ENCODE data around the gene DEF6.

DEF6 gene, protein sequence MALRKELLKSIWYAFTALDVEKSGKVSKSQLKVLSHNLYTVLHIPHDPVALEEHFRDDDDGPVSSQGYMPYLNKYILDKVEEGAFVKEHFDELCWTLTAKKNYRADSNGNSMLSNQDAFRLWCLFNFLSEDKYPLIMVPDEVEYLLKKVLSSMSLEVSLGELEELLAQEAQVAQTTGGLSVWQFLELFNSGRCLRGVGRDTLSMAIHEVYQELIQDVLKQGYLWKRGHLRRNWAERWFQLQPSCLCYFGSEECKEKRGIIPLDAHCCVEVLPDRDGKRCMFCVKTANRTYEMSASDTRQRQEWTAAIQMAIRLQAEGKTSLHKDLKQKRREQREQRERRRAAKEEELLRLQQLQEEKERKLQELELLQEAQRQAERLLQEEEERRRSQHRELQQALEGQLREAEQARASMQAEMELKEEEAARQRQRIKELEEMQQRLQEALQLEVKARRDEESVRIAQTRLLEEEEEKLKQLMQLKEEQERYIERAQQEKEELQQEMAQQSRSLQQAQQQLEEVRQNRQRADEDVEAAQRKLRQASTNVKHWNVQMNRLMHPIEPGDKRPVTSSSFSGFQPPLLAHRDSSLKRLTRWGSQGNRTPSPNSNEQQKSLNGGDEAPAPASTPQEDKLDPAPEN

DNA sequence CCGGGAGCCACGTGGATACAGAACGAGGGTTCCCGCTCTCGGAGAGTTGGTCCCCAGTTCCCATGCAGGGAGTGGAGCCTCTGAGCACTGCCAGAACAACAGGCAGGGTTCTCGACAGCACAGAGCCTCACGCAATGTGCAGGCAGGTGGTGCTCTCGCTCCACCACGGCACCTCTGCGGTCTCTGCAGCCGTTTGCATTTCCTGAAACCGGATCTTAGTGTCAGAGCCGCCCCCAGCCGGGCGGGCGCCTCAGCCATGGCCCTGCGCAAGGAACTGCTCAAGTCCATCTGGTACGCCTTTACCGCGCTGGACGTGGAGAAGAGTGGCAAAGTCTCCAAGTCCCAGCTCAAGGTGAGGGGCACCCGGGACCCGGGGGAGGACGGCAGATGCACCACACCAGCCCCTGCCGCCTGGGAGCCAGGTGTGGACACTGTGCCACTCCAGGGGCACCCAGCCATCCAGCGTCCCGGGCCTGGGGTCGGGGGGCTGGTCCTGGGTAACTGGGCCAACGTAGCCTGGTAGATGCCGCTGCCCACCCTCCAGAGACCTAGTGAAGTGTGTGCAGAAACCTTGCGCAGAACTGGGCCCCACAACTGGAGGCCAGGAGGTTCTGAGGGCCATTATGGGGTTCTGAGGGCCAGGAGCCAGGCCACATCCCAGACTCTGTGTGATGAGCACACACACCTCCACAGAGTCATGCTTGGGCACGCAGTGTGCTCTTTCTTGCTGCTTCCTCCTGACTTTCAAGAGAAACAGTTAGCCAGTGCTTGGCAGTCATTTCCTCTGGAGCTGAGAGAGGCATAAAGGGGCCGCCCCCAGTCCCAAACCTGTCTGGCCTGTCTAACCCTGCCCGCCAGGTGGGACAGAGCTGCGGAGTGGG, at the start of gene DEF6:
TSS of gene DEF6 (plus strand) at position 218 of the 881 bp plus-strand sequence. CDS start at position 257, 39 bp downstream.
- DNase-seq, result peak; percentile 91

DNA sequence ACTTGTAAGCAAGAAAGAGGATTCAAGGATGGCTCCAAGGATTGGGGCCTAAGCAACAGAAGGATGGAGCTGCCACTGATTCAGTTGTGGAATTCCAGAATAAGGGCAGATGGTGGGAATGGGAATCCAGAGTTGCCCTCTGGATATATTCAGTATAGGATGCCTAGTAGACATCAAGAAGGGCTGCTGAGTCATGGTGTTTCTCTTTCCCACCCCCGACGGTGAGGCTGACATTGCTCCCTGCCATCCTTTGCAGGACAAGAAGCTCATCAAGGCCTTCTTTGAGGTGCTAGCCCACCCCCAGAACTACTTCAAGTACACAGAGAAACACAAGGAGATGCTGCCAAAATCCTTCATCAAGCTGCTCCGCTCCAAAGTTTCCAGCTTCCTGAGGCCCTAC, 49.3 kb upstream of the DEF6 start:
- DNase-seq, result no peak

DNA sequence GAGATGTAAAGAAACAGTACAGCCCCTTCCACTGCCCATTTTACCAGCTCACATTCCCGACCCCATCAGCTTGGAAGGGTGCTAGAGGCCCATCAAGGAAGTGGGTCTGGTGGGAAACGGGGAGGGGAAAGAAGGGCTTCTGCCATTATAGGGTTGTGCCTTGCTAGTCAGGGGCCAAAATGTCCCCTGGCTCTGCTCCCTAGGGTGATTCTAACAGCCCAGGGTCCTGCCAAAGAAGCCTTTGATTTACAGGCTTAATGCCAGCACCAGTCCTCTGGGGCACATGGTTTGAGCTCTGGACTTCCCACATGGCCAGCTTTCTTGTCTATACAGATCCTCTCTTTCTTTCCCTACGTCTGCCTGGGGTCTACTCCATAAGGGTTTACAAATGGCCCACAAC, 48.7 kb upstream of the DEF6 start:
- no peak for DNase-seq

DNA sequence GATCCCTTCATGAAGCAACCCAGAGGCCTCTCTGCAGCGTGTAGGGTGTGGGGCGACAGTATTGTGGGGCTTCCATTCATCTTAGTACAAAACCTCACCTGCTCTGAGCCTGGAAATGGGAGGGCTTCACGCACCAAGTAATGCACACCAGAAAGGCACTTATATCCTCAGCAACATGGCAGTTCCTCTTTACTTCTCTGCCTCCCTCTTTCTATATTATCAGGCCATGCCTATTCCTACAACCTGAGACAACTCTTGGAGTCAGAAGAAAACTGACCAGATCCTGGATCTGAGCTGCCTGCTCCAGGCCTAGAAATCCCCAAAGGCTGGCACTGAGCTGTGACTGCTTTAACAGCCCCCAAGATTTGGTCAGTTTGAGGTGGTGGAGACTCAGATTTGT, 45.7 kb upstream of the DEF6 start:
- DNase-seq, result no peak

DNA sequence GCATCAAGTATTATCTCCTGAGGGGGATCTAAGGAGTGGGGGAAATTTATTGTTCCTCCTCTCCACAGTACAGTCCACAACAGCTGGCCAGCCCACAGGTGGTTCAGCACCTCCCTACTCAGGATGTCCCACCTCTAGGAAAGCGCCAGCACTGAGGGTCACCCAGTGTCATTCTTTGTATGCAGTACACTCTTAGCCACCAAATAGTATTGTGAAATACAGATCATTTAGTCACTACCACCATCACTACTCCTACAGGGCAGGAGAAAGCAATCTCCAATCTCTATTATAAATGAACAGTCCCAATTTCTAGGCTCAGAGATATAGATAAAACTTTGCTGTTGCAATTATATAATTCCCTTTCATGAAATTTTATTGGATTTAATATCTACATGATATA, 44.4 kb upstream of the DEF6 start:
- no peak for DNase-seq

DNA sequence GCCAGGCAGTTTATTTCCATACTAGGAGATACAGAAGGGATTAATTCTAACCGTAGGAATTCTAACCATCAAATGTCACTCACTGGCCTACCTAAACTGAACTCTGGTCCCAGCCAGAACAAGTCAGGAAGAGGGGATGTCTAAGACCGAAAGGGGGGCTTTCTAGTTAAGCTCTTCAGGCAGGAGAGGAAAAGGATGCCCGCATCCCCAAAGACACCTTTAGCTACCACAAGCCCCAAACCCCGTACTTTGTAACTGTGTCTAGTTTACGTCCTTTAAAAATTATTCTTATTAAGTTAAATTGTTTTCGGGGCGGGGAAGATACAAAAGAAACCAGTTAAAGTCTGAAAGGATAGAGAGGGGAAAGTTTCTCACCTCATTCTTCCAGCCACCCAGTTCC, 39.3 kb upstream of the DEF6 start:
- DNase-seq, result no peak

DNA sequence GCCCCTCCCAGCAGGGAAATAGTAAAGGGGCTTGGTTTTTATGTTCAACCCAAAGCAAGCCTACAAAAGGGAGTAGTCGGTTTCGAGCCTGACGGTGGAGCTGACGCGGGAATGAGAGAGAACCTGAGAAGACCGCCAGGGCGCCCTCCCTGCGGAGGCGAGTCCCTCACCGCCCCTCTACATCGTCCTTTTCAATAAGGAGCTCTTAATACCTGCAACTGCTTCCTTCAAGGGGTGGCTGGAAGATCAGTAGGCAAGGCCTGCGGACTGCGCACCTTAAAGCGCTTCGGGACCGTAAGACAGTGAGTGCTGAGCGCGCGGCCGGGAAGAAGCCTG, 38.8 kb upstream of the DEF6 start:
- no peak for DNase-seq

DNA sequence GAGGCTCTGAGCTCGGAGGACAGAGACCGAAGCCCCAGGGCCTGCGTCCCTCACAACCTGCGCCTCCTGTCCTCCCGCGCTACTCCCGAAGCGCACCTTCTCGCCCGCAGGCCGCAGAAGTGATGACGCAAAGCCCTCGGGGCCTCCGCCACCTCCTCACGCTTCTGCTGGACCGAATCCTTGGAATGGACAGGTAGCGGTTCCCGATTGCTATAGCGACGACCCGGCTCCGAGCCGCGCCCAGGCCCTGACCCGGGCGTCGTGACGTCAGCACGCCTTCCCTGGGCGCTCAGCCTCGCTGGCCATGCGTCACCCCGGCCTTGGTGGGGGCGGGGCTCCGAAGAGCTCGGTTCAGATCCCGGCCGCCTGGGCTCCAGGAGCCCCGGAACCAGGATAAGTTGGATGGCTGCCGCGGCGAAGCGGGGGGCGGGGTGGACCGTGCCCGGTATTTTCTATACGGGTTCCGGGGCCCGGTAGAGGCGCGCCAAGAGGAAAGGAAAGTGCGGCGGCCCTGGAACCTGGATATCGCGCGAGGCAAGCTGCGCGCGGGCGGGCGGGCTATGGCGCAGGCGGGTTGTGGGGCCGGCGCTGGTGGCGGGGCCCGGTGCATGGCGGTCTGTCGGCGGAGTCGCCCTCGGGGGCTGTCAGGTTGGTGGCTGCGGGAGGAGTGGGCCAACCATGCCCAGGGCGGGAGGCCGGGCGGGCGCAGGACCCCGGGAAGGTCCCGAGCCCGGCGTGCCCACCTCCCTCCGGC, 38.2 kb upstream of the DEF6 start, which contains the start of gene ZNF76:
TSS of gene ZNF76 (plus strand) at position 542 of the 754 bp plus-strand sequence. CDS start 21,417 bp downstream, outside the sequence.
- peak; percentile 94 for DNase-seq

DNA sequence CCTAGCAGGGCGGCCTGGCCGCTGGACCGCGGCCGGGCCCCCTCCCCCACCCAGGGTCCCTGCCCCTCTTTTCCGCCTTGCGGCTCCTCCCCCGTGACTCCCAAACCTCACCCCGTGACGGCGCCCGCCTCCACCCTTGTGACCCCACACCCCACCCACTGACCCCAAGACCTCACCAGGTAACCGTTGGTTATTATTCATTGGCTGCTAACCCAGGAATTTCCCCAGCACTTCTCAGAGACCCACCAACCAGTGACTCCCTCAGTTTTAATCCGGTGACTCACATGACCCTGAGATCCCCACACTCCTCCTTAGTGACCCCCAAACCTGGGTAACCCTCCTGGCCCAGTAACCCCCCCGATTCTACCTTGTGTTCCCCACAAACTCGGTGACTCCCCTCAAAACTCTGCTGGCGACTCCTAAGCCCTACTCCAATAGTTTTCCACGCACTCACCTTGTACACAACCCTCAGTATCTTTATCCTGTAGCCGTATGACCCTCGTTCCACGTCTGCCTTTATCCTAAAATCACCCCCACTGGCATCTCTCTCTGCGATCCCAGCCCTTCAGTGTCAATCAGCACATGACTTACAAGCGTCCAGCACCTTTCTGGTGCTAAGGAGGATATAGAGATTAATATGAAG, 37.5 kb upstream of the DEF6 start:
- peak; percentile 75 for DNase-seq

DNA sequence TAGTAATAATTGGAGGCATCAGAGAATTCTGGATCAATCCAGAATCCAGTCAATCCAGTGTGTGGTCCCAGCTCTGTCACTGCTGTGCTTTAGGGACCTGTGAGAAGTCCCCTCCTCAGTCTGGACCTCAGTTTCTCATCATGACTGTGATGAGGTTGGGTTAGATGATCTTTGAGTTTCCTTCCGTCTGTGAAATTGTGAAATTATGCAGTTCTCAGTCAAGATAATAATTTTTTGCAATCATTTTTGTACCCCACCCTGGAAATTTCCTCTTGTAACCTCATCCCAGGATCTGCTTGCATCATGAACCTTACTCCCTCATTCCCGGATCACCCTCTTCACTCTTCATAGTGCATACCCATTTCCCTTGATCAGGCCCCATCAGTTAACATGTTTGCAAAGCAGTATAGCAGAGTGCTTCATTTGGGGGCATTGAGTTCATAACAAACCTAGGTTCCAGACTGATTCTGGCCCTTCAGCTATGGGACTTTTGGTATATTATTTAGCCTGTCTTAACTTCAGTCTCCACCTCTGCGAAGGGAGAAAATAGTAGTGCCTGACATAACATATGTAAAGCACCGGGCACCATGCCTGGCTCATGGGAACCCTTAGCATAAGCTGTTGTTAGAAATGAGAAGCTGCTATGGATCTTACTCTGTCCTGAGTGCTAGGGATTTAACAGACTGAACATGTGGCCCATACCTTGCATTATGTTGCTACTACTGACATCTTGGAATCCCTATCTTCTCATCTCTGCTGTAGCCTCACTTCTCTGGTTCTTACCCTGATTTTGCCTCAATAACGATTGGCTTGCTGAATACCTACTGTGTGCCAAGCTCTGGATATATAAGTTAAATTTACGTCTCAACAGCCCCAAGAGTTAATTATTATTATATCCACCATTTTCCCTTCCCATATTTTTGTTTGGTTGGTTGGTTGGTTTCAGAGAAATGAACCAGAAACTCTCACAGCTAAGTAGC, 36.7 kb upstream of the DEF6 start:
- DNase-seq, result no peak

DNA sequence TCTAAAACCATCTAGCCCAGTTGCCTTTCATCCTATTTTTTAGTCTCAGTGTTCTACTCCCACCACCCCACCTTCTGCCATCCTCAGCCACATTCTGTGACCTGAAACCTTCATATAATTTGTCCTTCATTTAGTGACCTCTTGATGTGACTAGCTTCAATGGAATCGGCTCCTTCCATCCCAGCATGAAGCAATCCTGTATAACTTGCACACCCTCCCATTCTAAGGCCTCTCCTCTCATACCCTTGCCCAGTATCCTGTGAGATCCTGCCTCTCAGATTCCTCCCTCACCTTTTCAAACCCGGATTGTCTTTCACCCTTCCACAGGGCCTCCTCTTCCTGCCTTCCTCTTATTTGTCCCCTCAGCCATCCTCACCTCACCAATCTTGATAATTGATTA, 35.0 kb upstream of the DEF6 start:
- no peak for DNase-seq

DNA sequence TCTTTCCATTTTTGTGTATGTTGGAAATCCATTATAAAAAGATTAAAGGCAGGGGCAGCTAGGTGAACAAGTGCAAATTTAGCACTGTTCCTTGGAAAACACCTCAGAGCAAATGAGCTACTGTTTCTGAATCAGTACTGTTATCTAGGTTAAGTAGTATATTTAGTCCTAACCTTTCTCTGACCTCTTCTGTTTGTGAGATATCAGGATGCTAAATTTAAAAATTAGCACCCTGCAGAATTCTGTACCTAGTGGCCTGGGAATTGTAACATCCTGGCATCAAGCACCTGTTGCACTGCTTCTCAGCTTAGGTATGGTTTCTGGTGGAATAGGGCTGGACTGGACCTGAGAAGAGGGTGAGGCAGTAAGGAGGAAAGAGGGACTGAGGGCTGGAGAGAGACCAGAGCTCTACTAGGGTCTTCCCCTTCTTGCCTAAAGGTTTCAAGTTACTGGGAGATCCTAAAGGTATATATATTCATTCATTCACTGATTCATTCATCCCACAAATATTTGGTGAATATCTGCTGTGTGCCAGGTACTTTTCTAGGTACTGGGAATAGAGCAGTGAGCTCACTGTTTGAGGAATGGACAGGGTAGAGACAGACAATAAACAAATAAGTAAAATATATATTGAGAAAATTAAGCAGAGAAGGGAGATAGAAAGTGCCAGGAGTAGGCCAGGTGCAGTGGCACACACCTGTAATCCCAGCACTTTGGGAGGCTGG, 32.9 kb upstream of the DEF6 start:
- DNase-seq, result no peak

DNA sequence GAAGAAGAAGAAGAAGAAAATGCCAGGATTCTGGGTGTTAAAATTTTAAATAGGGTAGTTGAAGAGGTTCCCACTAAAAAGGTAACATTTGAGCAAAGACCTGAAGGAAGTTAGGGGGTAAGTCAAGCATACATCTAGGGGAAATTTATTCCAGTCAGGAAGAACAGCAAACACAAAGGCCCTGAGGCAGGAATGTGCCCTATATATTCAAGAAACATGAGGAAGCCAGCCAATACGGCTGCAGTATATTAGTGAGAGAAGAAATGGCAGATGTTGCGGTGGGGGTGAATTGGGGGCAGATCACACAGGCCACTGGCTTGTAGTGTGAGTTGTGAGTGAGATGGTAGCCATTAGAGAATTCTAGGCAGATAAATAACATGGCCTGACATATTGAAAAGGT, 32.1 kb upstream of the DEF6 start:
- no peak for DNase-seq

DNA sequence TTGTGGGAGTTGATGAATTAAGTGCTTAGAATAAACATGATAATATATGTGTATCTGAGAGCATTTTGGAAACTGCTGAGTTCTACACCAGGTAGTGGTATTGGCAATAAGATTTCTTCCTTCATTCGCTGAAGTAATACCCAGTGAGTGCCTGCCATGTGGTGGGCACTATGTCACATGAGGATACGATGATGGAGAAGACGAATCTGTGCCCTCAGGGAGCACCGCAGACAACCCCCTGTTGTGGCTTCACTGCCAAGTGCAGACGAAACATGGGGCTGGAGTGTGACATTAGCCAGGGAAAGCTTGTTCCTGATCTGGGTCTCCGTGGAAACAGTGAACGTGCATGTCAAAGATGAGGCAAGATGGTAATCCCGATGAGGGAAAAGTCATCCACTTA, 30.2 kb upstream of the DEF6 start:
- DNase-seq, result no peak

DNA sequence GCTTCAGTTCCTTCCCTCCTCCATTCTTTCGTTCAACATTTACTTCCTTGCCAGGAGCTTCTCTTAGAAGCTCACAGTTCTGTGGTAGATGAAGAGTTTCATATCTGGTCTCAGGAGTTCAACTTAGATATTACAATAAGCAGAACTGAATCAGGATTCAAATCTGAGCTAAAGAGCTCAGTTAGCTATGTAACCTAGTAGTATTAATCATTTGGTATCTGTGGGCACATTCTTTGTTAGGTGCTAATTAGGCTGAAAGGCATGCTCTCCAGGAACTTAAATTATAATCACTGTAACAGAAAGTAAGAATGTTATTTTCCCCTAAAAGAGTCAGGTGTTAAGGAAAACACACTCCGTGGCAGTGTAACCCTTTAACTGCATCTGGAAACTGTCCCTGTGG, 29.7 kb upstream of the DEF6 start:
- DNase-seq, result no peak

DNA sequence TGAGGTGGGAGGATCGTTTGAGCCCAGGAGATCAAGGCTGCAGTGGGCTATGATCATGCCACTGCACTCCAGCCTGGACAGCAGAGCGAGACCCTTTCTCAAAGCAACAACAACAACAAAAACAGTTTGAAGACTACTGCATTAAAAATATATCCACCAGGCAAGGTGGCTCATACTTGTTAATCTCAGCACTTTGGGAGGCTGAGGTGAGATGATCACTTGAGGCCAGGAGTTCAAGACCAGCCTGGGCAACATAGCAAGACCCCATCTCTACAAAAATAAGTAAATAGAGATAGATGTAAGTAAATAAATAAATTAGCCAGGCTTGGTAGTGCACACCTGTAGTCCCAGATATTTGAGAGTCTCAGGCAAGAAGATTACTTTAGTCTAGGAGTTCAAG, 25.6 kb upstream of the DEF6 start:
- no peak for DNase-seq

DNA sequence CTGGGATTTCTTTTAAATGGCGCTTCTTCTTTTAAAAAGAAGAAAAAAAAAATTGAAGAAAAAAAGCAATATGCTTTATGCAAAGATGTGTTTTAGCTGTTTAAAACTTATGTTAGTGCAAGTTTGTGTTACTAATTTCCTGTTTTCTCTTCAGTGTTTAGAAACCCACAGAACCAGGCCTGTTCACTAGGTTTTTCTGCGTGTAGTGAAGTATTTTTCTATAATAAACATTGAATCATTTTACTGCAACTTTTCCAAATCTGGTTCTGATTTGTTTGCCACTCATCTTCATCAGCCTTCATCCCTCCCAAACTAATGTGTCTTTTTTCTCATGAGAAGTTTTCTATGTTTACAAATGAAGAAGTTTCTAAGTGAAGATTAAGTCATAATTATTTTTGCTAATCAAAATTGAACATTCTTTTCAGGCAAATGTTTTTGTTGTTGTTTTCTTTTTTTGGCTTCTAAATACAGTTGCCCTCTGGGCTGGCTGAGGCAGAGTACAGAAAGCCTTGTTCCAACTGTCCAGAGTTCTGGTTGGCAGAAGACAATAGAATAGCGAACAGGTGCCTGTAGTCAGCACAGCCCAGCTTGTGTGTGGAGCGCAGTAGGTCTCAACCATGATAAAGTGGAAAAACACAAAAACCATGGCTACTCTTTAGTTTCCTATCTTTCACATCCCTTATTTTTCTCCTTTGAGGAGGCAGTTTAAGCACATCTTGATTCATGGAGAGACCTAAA, 23.6 kb upstream of the DEF6 start:
- no peak for DNase-seq

DNA sequence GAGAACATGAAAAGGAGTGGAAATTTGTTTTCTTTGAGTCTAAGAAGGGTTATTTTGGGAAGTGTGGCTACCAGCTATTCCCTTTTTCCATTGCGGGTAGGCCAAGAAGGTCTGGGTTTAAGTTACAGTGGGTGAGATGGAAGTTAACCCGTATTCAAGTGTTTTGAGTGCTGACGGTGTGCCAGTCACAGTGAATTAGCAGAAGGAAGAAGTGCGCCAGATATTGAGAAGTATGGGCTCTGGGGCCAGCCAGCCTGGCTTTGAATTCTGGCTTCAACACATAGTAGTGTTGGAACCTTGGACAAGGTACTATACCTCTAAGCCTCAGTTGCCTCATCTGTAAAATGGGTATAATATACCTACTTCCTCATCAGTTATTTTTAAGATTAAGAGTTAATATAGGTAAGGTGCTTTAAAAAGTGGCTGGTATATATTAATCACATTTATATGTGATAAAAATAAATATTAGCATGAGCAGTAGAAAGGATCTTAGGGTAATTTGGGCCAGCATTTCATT, 21.8 kb upstream of the DEF6 start:
- DNase-seq, result no peak

DNA sequence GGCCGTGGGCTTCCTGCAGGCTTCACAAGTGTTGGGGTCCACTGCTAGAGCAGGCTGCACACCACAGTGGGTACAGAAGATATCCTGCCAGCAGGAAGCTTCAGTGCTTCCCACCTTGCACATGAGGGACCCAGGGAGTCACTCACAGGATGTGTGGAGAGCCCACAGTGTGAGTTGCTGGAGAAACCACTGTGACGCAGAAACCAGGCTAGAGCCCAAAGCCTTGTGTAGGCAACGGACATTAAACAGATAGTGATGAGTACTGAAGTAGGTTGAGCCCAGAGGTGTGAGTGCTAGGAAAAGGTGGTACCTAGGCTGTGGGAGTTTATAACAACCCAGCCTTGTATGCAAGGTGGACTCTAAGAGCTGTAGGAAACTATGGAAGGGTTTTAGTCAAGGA, 18.9 kb upstream of the DEF6 start:
- no peak for DNase-seq
